Measurements from ENCODE around the gene DNASE2B. TPM values are rescaled to one million over a fixed set of nuclear protein-coding genes. Genes with fewer than 3 reads are reported as not detected.

Gene DNASE2B
- total and polyA plus RNA-seq, 7 experiments from 2014 or later: not detected

- intact Hi-C loops (cut with micrococcal nuclease): no loop called here
- no peak overlapping the region for H3K4me3 Mint-ChIP-seq
- CTCF ChIA-PET: interaction anchor here (0.6 to 0.7 kb wide), 2 partner anchors 12 to 56 kb away, joined by 3 to 7 read pairs; no protein-coding TSS in a partner anchor
- no peaks in the 10 kb centered on the region for H3K36me3 Mint-ChIP-seq
- H3K36me3 ChIP-seq (ENCODE audit: control insufficient read depth in 2 of 3, insufficient read depth in 3 of 3, low read length in 3 of 3): no peaks in the 10 kb centered on the region
- no peaks in the 10 kb centered on the region for H3K9me3 Mint-ChIP-seq
- H3K27ac Mint-ChIP-seq: no peak overlapping the region
- ATAC-seq (no peak), DNase-seq (no peak)
- H3K27me3 Mint-ChIP-seq: peaks cover 0 to 7% (median 0%) of the 10 kb centered on the region in 5 donors
- H3K27me3 ChIP-seq (ENCODE audit: control insufficient read depth in 2 of 2, insufficient read depth in 2 of 2, low read length in 2 of 2): no peaks in the 10 kb centered on the region
- POLR2A ChIA-PET: no interaction called here
- H3K27ac ChIP-seq (ENCODE audit: low read depth, low read length): no peak overlapping the region
- no peak overlapping the region for H3K4me3 ChIP-seq (ENCODE audit: low read length)
- peaks cover 0 to 2% (median 0%) of the 10 kb centered on the region in 7 donors for H3K4me1 Mint-ChIP-seq
- no peaks in the 10 kb centered on the region for H3K4me1 ChIP-seq (ENCODE audit: control insufficient read depth in 2 of 2, insufficient read depth in 2 of 2, low read length in 2 of 2)
- H3K9me3 ChIP-seq (ENCODE audit: control insufficient read depth in 2 of 3, low read length in 3 of 3): no peaks in the 10 kb centered on the region
Measured at GRCh38 chr1:84410328-84411095, 12.2 kb downstream of the DNASE2B start.

GRCh38 chr1:84412316-84412942, 14.1 kb downstream of the DNASE2B start:
- Mint-ChIP-seq H3K27ac (no peak overlapping the region), H3K27me3 (peaks cover 0 to 7% (median 5%) of the 10 kb centered on the region in 5 donors), H3K9me3 (peaks cover 0 to 1% (median 0%) of the 10 kb centered on the region in 11 donors), H3K4me1 (no peaks in the 10 kb centered on the region), H3K4me3 (no peak overlapping the region), H3K36me3 (no peaks in the 10 kb centered on the region)
- Histone ChIP-seq H3K9me3 (ENCODE audit: control insufficient read depth in 2 of 3, low read length in 3 of 3) (no peaks in the 10 kb centered on the region), H3K36me3 (ENCODE audit: control insufficient read depth in 2 of 3, insufficient read depth in 3 of 3, low read length in 3 of 3) (no peaks in the 10 kb centered on the region), H3K4me1 (ENCODE audit: control insufficient read depth in 2 of 2, insufficient read depth in 2 of 2, low read length in 2 of 2) (no peaks in the 10 kb centered on the region), H3K27me3 (ENCODE audit: control insufficient read depth in 2 of 2, insufficient read depth in 2 of 2, low read length in 2 of 2) (no peaks in the 10 kb centered on the region), H3K27ac (ENCODE audit: low read depth, low read length) (no peak overlapping the region), H3K4me3 (ENCODE audit: low read length) (no peak overlapping the region)
- POLR2A ChIA-PET: no interaction called here
- intact Hi-C loops (cut with micrococcal nuclease): no loop called here
- ATAC-seq (no peak), DNase-seq (no peak)
- CTCF ChIA-PET: no interaction called here

GRCh38 chr1:84415396-84415795, 17.1 kb downstream of the DNASE2B start:
- no peaks in the 10 kb centered on the region for H3K9me3 ChIP-seq (ENCODE audit: control insufficient read depth in 2 of 3, low read length in 3 of 3)
- Mint-ChIP-seq H3K27ac (no peak overlapping the region), H3K9me3 (peaks cover 0 to 1% (median 0%) of the 10 kb centered on the region in 11 donors), H3K4me3 (no peak overlapping the region), H3K27me3 (peaks cover 0 to 13% (median 3%) of the 10 kb centered on the region in 5 donors), H3K4me1 (no peaks in the 10 kb centered on the region), H3K36me3 (no peaks in the 10 kb centered on the region)
- no peak overlapping the region for H3K27ac ChIP-seq (ENCODE audit: low read depth, low read length)
- POLR2A ChIA-PET: no interaction called here
- no peaks in the 10 kb centered on the region for H3K36me3 ChIP-seq (ENCODE audit: control insufficient read depth in 2 of 3, insufficient read depth in 3 of 3, low read length in 3 of 3)
- H3K4me3 ChIP-seq (ENCODE audit: low read length): no peak overlapping the region
- CTCF ChIA-PET: no interaction called here
- H3K27me3 ChIP-seq (ENCODE audit: control insufficient read depth in 2 of 2, insufficient read depth in 2 of 2, low read length in 2 of 2): no peaks in the 10 kb centered on the region
- ATAC-seq (no peak), DNase-seq (no peak)
- intact Hi-C loops (cut with micrococcal nuclease): no loop called here
- no peaks in the 10 kb centered on the region for H3K4me1 ChIP-seq (ENCODE audit: control insufficient read depth in 2 of 2, insufficient read depth in 2 of 2, low read length in 2 of 2)

- Histone ChIP-seq H3K27ac (ENCODE audit: low read depth, low read length) (no peak overlapping the region), H3K27me3 (ENCODE audit: control insufficient read depth in 2 of 2, insufficient read depth in 2 of 2, low read length in 2 of 2) (no peaks in the 10 kb centered on the region), H3K4me1 (ENCODE audit: control insufficient read depth in 2 of 2, insufficient read depth in 2 of 2, low read length in 2 of 2) (no peaks in the 10 kb centered on the region), H3K4me3 (ENCODE audit: low read length) (no peak overlapping the region), H3K9me3 (ENCODE audit: control insufficient read depth in 2 of 3, low read length in 3 of 3) (no peaks in the 10 kb centered on the region), H3K36me3 (ENCODE audit: control insufficient read depth in 2 of 3, insufficient read depth in 3 of 3, low read length in 3 of 3) (no peaks in the 10 kb centered on the region)
- H3K9me3 Mint-ChIP-seq: no peaks in the 10 kb centered on the region
- H3K36me3 Mint-ChIP-seq: no peaks in the 10 kb centered on the region
- no peak overlapping the region for H3K4me3 Mint-ChIP-seq
- ChIA-PET CTCF (interaction anchor here (0.5 kb wide), 1 partner anchor 13 kb away, joined by 3 read pairs; no protein-coding TSS in a partner anchor), POLR2A (interaction anchor here (1.5 kb wide), 1 partner anchor 10 kb away, joined by 4 read pairs; no protein-coding TSS in a partner anchor)
- H3K27me3 Mint-ChIP-seq: peaks cover 0 to 7% (median 3%) of the 10 kb centered on the region in 5 donors
- intact Hi-C loops (cut with micrococcal nuclease): no loop called here
- no peak overlapping the region for H3K27ac Mint-ChIP-seq
- H3K4me1 Mint-ChIP-seq: peaks cover 0 to 3% (median 0%) of the 10 kb centered on the region in 7 donors
- DNase-seq: no peak
- no peak for ATAC-seq
Measured at GRCh38 chr1:84422909-84423308, 24.6 kb downstream of the DNASE2B start.

GRCh38 chr1:84424513-84425149, 26.3 kb downstream of the DNASE2B start:
- peaks cover 0 to under 1% (median 0%) of the 10 kb centered on the region in 3 experiments for H3K9me3 ChIP-seq (ENCODE audit: control insufficient read depth in 2 of 3, low read length in 3 of 3)
- no peak for ATAC-seq
- Mint-ChIP-seq H3K4me3 (no peak overlapping the region), H3K27ac (no peak overlapping the region), H3K27me3 (peaks cover 0 to 4% (median 3%) of the 10 kb centered on the region in 5 donors), H3K36me3 (peaks cover under 1 to 2% (median 2%) of the 10 kb centered on the region in 5 donors), H3K4me1 (peaks cover 0 to 3% (median 0%) of the 10 kb centered on the region in 7 donors), H3K9me3 (peaks cover 0 to 5% (median under 1%) of the 10 kb centered on the region in 11 donors)
- no peaks in the 10 kb centered on the region for H3K27me3 ChIP-seq (ENCODE audit: control insufficient read depth in 2 of 2, insufficient read depth in 2 of 2, low read length in 2 of 2)
- no peak overlapping the region for H3K4me3 ChIP-seq (ENCODE audit: low read length)
- H3K36me3 ChIP-seq (ENCODE audit: control insufficient read depth in 2 of 3, insufficient read depth in 3 of 3, low read length in 3 of 3): no peaks in the 10 kb centered on the region
- DNase-seq: no peak
- POLR2A ChIA-PET: no interaction called here
- no peaks in the 10 kb centered on the region for H3K4me1 ChIP-seq (ENCODE audit: control insufficient read depth in 2 of 2, insufficient read depth in 2 of 2, low read length in 2 of 2)
- CTCF ChIA-PET: no interaction called here
- intact Hi-C loops (cut with micrococcal nuclease): no loop called here
- no peak overlapping the region for H3K27ac ChIP-seq (ENCODE audit: low read depth, low read length)

GRCh38 chr1:84425150-84425896, 27.0 kb downstream of the DNASE2B start:
- DNase-seq (no peak), ATAC-seq (no peak)
- ChIA-PET POLR2A (no interaction called here), CTCF (no interaction called here)
- Mint-ChIP-seq H3K27me3 (peaks cover 0 to 4% (median 3%) of the 10 kb centered on the region in 5 donors), H3K9me3 (peaks cover 0 to 12% (median 5%) of the 10 kb centered on the region in 11 donors), H3K27ac (no peak overlapping the region), H3K4me1 (peaks cover 0 to 3% (median 0%) of the 10 kb centered on the region in 7 donors), H3K36me3 (peaks cover 4 to 6% (median 4%) of the 10 kb centered on the region in 5 donors), H3K4me3 (no peak overlapping the region)
- Histone ChIP-seq H3K9me3 (ENCODE audit: control insufficient read depth in 2 of 3, low read length in 3 of 3) (peaks cover 0 to 6% (median 0%) of the 10 kb centered on the region in 3 experiments), H3K27ac (ENCODE audit: low read depth, low read length) (no peak overlapping the region), H3K4me1 (ENCODE audit: control insufficient read depth in 2 of 2, insufficient read depth in 2 of 2, low read length in 2 of 2) (no peaks in the 10 kb centered on the region), H3K4me3 (ENCODE audit: low read length) (no peak overlapping the region), H3K36me3 (ENCODE audit: control insufficient read depth in 2 of 3, insufficient read depth in 3 of 3, low read length in 3 of 3) (no peaks in the 10 kb centered on the region), H3K27me3 (ENCODE audit: control insufficient read depth in 2 of 2, insufficient read depth in 2 of 2, low read length in 2 of 2) (no peaks in the 10 kb centered on the region)
- intact Hi-C loops (cut with micrococcal nuclease): no loop called here
